Measurements from ENCODE around the gene PGA5.

DNA sequence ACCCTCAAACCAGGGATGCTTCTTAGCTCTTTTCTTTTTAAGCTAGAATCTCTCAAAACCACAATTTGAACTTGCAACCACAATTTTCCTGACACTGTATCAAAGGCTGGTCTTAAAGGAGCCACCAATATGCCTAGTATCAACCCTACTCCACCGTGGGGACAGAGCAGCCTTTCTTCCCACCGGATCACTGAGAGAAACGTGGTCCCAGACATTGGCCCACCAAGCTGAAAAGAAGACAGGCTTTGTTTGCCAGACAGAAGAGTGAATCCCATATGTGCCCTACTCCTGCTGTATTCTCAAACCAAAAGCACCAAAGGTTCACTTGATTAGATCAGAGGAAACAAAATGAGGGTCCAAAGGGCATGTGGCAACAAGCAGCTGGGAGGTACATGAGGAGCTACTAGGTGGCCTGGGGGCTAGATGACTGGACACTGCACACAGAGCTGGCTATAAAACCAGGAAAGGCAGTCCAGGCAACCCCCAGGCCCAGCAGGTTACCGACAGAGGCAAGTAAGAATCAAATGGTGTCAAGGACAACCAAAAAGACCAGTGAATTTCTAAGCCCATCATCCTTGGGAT is 57.8 kb downstream of the PGA5 start:
- TF ChIP-seq, protein P1, sequence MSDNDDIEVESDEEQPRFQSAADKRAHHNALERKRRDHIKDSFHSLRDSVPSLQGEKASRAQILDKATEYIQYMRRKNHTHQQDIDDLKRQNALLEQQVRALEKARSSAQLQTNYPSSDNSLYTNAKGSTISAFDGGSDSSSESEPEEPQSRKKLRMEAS (IDR thresholded peaks at IDR 0.05; ENCODE audit: low read depth, low read length) = no peak
- no peak for TF ChIP-seq SP1 (IDR thresholded peaks at IDR 0.05; ENCODE audit: low read depth, low read length)
